Thoracic aorta (tissue), 2 donors: ENCODE results near the gene TTC9B. TPM values are rescaled to one million over a fixed set of nuclear protein-coding genes. Genes with fewer than 3 reads are reported as not detected.

Experiments used
- ATAC-seq: fragments of 150-250 bp; one replicate; pipeline ENCODE4 v1.8.0; 2017; ENCODE audit warnings: low read depth; ENCODE audit not compliant: insufficient number of reproducible peaks, low FRiP score
- DNase-seq: peaks from one replicate; pipeline ENCODE4 v3.0.0-alpha.2; 2020; ENCODE audit warnings: low spot score
- H3K27ac ChIP-seq, 2 donors: fragments of 200-600 bp; sonication (generic); 1 replicate in 1 of 2; 2 replicates in 1 of 2; pipeline ENCODE4 v1.5.1; 2016; ENCODE audit warnings: mild to moderate bottlenecking in 2 of 2, moderate library complexity in 2 of 2
- H3K27me3 ChIP-seq: fragments of 200-600 bp; sonication (generic); replicated peaks from 2 replicates; pipeline ENCODE4 v1.6.0; 2016; ENCODE audit warnings: mild to moderate bottlenecking; ENCODE audit not compliant: insufficient read depth
- H3K36me3 ChIP-seq: fragments of 200-600 bp; sonication (generic); one replicate; pipeline ENCODE4 v1.5.1; 2016
- H3K4me1 ChIP-seq, 2 donors: fragments of 200-600 bp; sonication (generic); 1 replicate in 1 of 2; 2 replicates in 1 of 2; pipeline versions ENCODE4 v1.5.1 to v1.6.0; 2016; ENCODE audit warnings: low read depth in 2 of 2, mild to moderate bottlenecking in 1 of 2; ENCODE audit not compliant: control insufficient read depth in 1 of 2
- H3K4me3 ChIP-seq: fragments of 200-600 bp; sonication (generic); 2 replicates; pipeline ENCODE4 v1.5.1; 2016; ENCODE audit warnings: mild to moderate bottlenecking
- H3K9me3 ChIP-seq: fragments of 200-600 bp; sonication (generic); 2 replicates; pipeline ENCODE4 v1.5.1; 2016
- CTCF ChIP-seq: fragments of 200-600 bp; sonication (generic); IDR thresholded peaks from one replicate; pipeline ENCODE4 v1.5.1; 2019; ENCODE audit warnings: antibody characterized with exemption
- total RNA-seq, 2 donors: library from RNA; depleted of rRNA; stranded (reverse); fragments of >200 nt; gene quantifications; one replicate each; pipeline versions ENCODE4 v1.1.0 to v1.2.3, GENCODE V29; 2016

TTC9B gene
- total RNA-seq, 2 donors from 2014 or later, result not detected

- no peak overlapping the region for H3K4me3 ChIP-seq
- ATAC-seq (no peak), DNase-seq (no peak)
- no peak overlapping the region for H3K27ac ChIP-seq
- TF ChIP-seq CTCF, result no peak
- H3K9me3 ChIP-seq, result no peaks in the 10 kb centered on the region
- H3K36me3 ChIP-seq, result peaks cover 26% of the 10 kb centered on the region
- H3K27me3 ChIP-seq, result no peaks in the 10 kb centered on the region
- H3K4me1 ChIP-seq, result peaks cover 12 to 30% of the 10 kb centered on the region in 2 donors
Observed at GRCh38 chr19:40232479-40232878, 14.3 kb upstream of the TTC9B start.

GRCh38 chr19:40231544-40232424 is 13.6 kb upstream of the TTC9B start:
- no peak overlapping the region for H3K27ac ChIP-seq
- H3K4me3 ChIP-seq, result no peak overlapping the region
- peaks cover 12 to 31% of the 10 kb centered on the region in 2 donors for H3K4me1 ChIP-seq
- peaks cover 20% of the 10 kb centered on the region for H3K36me3 ChIP-seq
- TF ChIP-seq CTCF, result no peak
- ATAC-seq, result no peak
- DNase-seq, result no peak
- H3K9me3 ChIP-seq, result no peaks in the 10 kb centered on the region
- no peaks in the 10 kb centered on the region for H3K27me3 ChIP-seq

GRCh38 chr19:40231057-40231456 is 12.9 kb upstream of the TTC9B start:
- TF ChIP-seq CTCF, result no peak
- Histone ChIP-seq H3K36me3 (peaks cover 15% of the 10 kb centered on the region), H3K27me3 (no peaks in the 10 kb centered on the region), H3K27ac (no peak overlapping the region), H3K4me1 (peaks cover 19 to 38% of the 10 kb centered on the region in 2 donors), H3K9me3 (no peaks in the 10 kb centered on the region), H3K4me3 (no peak overlapping the region)
- DNase-seq (no peak), ATAC-seq (no peak)

GRCh38 chr19:40229926-40230417 is 11.8 kb upstream of the TTC9B start:
- ATAC-seq, result no peak
- no peak for TF ChIP-seq CTCF
- peaks cover 20 to 45% of the 10 kb centered on the region in 2 donors for H3K4me1 ChIP-seq
- H3K27me3 ChIP-seq, result peaks cover 5% of the 10 kb centered on the region
- no peaks in the 10 kb centered on the region for H3K9me3 ChIP-seq
- peaks cover 6% of the 10 kb centered on the region for H3K36me3 ChIP-seq
- no peak overlapping the region for H3K4me3 ChIP-seq
- H3K27ac ChIP-seq, result peak overlapping the region; percentile 41 to 48
- DNase-seq, result no peak

GRCh38 chr19:40229484-40229883 is 11.3 kb upstream of the TTC9B start:
- peak; percentile 50 for ATAC-seq
- Histone ChIP-seq H3K4me1 (peaks cover 20 to 45% of the 10 kb centered on the region in 2 donors), H3K9me3 (no peaks in the 10 kb centered on the region), H3K27me3 (peaks cover 9% of the 10 kb centered on the region), H3K27ac (peak overlapping the region; percentile 41 to 48), H3K36me3 (peaks cover 1% of the 10 kb centered on the region), H3K4me3 (no peak overlapping the region)
- no peak for TF ChIP-seq CTCF
- no peak for DNase-seq
